ENCODE results near the gene BFAR. TPM values are rescaled to one million over a fixed set of nuclear protein-coding genes. Genes with fewer than 3 reads are reported as not detected.
"Not testable (repeated sequence)": the region's sequence is repeated elsewhere in the genome, so short reads cannot be mapped to it uniquely, and the experiment has no call there.

Gene BFAR, protein sequence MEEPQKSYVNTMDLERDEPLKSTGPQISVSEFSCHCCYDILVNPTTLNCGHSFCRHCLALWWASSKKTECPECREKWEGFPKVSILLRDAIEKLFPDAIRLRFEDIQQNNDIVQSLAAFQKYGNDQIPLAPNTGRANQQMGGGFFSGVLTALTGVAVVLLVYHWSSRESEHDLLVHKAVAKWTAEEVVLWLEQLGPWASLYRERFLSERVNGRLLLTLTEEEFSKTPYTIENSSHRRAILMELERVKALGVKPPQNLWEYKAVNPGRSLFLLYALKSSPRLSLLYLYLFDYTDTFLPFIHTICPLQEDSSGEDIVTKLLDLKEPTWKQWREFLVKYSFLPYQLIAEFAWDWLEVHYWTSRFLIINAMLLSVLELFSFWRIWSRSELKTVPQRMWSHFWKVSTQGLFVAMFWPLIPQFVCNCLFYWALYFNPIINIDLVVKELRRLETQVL
- total RNA-seq, result 53.3 TPM
- long read RNA-seq, transcript BFAR-207 (6 exons, 1,662 nt), result minor isoform, 5 of 190 reads
- long read RNA-seq, transcript BFAR-201 (8 exons, 3,039 nt), result major isoform, 110 of 190 reads
- long read RNA-seq, transcript BFAR-203 (4 exons, 1,414 nt), result minor isoform, 29 of 190 reads
- long read RNA-seq, partial matches to known transcripts, result 9 of 190 reads
- long read RNA-seq, other reads (novel, unspliced or antisense), result 37 of 190 reads

DNA sequence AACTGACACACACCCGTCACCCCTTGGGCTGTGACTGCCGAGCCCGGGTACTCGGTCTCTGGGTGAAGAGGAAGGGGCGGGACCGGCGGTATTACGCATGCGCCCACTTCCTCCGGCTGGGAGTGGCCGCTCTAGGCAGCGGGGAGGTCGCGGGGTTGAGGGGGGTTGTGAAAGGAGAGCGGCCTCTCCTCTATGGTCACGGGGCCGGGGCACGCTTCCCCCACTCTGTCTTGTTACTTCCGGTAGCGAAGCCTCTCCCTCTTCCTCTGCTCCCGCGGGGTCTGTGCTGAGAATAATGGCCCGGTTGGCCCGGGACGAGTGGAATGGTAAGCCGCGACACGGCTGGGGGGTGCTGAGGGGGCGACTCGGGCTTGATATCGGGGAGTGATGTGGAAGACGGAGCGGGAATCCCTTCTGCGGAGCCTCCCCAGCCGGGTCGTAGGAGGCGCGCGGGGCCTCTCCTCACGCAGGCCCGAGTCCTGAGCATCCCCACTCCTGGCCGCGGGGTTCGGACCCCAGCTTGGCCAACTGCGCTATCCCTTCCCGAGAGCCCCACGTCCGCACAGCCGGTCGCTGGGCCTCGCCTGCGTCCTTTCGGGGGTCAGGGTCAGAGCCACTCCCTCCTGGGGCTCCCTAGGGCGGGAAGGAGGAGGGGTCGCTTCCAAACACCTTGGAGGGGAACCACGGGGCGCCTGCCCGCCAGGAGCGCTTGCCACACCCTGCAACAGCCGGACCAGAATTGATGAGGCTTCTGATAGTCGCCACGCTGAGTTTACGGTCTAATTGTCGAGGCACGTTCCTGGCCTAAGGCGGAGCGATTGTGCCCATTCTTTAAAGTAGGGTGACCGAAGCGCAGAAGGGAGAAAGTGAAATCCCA is at the start of gene BFAR:
Gene BFAR (plus strand): TSS at position 259 of the 877 bp plus-strand sequence. CDS start 11,396 bp downstream, outside the sequence.
- DNase-seq (ENCODE audit: low spot score), result peak; percentile 100

DNA sequence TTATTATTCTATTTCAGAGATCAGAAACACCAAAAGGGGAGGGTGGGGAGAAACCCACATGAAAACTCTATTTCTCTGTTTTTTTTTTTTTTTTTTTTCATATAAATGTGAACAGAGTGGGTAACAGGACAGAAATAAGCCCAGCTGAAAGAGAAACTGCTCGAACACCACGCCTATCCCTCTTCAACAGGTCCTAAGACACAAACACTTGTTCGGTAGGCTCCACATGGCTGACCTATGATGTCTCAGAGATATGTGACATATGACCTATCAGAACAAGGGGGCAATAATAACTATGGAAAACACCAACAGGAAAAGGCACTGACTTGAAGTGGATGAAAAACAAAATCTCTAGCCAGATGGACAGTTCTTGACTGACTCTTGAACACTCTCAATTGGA is 47.5 kb upstream of the BFAR start:
- no peak for DNase-seq (ENCODE audit: low spot score)

DNA sequence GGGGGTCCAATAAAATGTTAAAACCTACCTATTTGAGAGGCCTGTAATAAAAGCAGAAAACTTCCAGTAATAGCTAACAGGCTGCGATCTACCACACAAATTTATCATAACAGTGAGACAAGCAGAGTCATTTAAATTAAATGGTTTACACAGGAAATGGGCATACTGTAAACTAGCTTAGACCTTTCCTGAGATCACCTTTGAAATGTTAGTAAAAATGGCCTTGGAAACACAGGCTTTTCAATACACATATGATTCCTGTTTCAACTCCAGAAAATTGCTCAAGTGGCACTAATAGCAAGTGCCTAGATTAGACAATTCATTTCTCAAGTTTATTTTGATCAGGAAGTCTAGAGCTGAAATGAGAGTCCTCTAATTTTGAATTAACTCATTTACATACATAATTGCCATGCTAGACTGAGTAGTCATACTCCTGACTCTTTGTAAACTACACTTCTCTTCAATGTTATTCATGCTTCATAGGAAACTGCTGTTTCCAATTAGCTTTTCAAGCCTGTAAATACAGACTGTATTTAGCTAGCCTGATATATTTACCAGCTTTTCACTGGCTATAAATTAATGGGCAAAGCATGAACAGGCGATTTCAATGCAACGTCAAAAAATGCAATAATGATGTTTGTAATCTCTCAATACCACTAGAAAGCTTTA is 46.0 kb upstream of the BFAR start:
- DNase-seq (ENCODE audit: low spot score), result no peak

- no peak for DNase-seq (ENCODE audit: low spot score)
Measured at GRCh38 chr16:14600164-14600563, 32.6 kb upstream of the BFAR start.

GRCh38 chr16:14602443-14602963 is 30.2 kb upstream of the BFAR start:
- DNase-seq (ENCODE audit: low spot score), result peak; percentile 53

DNA sequence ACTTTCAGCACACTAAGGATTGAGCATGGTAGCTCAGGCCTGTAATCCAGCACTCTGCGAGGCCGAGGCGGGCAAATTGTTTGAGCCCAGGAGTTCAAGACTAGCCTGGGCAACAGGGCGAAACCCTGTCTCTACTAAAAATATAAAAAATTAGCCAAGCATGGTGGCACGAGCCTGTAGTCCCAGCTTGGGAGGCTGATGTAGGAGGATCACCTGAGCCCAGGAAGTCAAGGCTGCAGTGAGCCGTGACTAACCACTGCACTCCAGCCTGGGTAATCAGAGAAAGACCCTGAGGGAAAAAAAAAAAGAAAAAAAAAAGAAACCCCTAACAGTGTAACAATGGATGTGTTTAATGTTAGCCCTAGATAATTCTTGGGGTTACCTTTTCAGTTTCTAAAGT is 26.6 kb upstream of the BFAR start:
- peak; percentile 39 for DNase-seq (ENCODE audit: low spot score)

DNA sequence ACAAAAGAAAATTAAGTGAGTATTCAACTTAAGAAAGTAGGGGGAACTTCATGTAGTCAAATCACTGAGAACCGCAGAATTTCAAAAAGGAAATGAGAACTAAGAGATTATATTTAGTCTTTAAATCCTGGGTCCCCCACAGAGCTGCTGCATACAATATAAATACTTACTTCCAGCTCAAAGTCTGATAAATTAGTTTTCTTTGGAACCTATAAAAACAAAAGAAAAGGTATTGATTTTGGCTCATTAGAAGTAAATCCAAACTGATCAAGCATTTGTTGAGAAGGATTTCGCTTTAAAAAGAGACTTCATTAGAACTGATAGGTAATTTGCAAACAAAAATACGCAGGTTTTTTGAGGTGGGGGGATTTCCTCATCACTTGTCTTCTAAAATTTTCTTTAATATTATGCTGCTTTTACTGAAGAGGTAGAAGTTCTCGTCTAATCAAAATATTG is 24.6 kb upstream of the BFAR start:
- DNase-seq (ENCODE audit: low spot score), result no peak

DNA sequence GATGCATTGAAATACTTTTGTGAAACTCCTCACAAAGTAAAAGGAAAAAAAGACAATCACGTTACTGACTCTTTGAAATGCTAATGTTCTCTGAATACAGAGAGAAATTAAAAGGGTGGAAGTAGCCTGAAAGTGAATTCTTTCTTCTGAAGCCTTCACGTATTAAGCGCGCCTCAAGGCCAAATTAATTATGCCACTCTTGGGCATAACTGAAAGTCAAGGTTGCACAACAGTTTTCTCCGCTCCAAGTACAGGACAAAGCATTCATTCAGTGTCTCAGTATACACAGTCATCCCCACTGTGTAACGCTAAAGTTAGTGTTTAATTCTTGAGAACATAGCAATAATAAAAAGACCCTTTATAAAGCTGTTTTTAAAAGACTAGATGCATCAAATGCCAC is 24.1 kb upstream of the BFAR start:
- DNase-seq (ENCODE audit: low spot score), result no peak

- DNase-seq (ENCODE audit: low spot score), result peak; percentile 51
Measured at GRCh38 chr16:14609716-14610115, 23.0 kb upstream of the BFAR start.

DNA sequence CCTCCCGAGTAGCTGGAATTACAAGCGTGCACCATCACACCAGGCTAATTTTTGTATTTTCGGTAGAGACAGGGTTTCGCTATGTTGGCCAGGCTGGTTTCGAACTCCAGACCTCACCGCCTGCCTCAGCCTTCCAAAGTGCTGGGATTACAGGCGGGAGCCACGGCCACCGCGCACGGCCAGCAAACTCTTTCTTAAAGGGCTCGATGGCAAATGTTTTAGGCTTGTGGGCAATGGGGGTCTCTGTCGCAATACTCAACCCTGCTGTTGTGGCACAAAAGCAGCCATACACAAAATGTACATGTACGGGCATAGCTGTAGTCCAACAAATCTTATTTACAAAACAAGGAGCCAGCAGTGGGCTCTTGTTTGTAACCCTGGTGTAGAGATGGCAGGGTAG is 21.1 kb upstream of the BFAR start:
- peak; percentile 51 for DNase-seq (ENCODE audit: low spot score)

DNA sequence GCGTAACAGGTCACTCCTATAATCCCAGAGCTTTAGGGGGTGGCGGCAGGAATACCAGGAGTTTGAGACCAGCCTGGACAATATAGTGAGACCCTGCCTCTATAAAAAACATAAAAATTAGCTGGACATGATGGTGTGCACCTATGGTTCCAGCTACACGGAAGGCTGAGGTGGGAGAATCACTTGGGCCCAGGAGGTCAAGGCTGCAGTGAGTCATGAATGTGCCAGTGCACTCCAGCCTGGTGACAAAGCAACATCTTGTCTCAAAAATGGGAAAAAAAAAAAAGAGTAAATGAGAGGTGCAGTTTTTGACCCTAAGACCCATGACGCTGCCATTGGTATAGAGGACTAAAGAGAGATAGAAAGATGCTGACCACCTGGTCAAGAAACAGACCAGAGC is 18.8 kb upstream of the BFAR start:
- no peak for DNase-seq (ENCODE audit: low spot score)

GRCh38 chr16:14616280-14616679 is 16.5 kb upstream of the BFAR start:
- DNase-seq (ENCODE audit: low spot score), result no peak

GRCh38 chr16:14618566-14618965 is 14.2 kb upstream of the BFAR start:
- no peak for DNase-seq (ENCODE audit: low spot score)

DNA sequence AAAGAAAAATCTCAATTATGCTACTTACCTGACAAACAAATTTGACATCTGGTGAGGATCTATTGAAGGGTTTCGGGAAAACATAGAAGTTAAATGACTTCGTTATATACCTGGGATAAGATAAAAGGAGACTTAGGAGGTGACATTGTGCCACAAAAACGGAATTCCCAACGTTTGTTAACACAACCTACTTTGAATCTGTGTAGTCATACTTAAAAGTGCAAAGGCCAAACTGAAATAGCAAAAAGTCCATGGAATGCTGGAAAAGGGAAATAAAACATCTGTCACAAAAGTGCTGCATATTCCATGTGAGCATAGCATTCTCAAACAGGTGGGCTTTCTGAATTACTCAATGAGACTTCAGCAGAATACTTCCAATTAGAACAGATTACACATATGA is 5.7 kb upstream of the BFAR start:
- no peak for DNase-seq (ENCODE audit: low spot score)

DNA sequence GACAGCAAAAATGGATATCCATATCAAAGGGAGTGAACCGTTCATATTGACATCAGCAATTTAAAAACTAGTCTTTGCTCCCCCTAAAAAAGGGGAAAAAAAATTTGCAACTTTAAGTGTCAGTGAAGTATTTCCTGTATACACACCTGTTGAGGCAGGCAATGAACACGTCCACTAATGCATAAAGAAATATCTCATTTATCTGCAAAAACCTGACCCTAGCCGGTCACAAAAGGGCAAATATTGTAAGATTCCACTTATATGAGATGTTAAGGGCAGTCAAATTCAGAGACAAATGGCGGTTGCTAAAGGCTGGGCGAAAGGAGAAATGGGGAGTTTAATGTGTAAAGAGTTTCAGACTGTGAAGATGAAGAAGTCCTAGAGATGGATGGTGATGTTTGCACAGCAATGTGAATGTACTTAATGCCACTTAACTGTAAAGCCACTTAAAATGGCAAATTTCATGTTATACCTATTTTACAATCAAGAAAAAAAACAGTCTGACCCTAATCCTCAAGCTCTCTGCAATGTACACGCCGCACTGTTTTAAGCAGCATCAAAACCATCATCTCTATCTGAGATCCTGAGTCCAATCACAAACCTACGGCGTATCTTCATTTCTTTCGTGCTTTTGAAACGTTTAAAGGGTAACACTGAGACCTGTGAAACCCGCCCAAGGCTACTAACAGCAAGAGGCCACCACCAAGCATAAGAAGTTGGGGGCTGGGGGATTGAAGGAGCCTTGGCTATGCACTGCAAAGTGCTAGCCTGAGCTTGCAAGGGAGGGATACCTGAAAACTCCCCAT is 3.7 kb upstream of the BFAR start:
- DNase-seq (ENCODE audit: low spot score), result no peak

GRCh38 chr16:14629612-14629918 is 3.2 kb upstream of the BFAR start:
- DNase-seq (ENCODE audit: low spot score), result no peak

- DNase-seq (ENCODE audit: low spot score), result peak; percentile 98
Measured at GRCh38 chr16:14629919-14630619, 2.7 kb upstream of the BFAR start, which contains the start of gene PARN. PARN (minus strand) TSS chr16:14630260; CDS start chr16:14630125, 135 bp downstream.

- not testable (repeated sequence) for DNase-seq (ENCODE audit: low spot score)
Measured at GRCh38 chr16:14630620-14631330, 2.0 kb upstream of the BFAR start.

GRCh38 chr16:14634389-14634725 is 1.6 kb downstream of the BFAR start:
- DNase-seq (ENCODE audit: low spot score), result peak; percentile 24
